HG03103 (cell line): Measurements from ENCODE around the gene SLFN14.

Source experiments
- ATAC-seq: cut with Tn5 transposase; IDR thresholded peaks from one replicate; pipeline ENCODE4 v1.9.1; 2021; ENCODE audit warnings: low read depth; ENCODE audit not compliant: unreplicated experiment

SLFN14 gene

DNA sequence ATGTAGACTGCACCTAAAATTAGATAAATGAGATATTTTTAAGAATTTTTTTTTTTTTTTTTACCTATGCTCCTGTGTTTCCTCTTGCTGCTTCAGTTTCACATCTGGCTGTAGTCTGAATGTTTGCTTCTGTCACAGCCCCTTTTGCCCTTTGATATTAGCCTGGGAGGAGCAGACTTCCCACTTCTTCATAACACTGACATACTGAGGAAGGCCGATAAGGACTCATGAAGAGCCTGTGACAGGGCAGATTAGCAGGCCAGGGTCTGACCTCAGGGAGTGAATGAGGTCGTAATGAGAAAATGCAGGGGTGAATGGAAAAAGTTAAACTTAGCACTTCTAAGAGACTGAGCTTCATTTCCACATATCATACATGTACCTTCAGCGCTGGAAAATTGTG is at the start of gene SLFN14:
TSS of gene SLFN14 (minus strand) at position 117 of the 400 bp plus-strand sequence. CDS start 2,757 bp downstream, outside the sequence.
- no peak for ATAC-seq

DNA sequence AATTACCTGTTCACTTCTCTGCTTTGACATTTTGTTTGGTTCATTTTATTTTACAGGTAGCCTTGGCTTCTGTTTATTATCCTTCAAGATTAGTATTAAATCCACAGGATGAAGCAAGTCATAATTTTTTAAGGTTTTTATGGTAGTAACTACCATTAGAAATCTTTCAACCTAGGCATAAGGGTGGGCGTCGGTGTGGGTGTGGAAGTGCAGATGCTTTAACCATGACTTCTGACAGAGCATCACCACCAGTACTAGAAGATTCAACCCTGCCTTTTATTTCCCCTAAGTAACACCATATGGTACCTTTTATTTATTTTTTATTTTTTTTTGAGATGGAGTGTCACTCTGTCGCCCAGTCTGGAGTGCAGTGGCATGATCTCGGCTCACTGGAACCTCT is 49.2 kb upstream of the SLFN14 start:
- no peak for ATAC-seq

DNA sequence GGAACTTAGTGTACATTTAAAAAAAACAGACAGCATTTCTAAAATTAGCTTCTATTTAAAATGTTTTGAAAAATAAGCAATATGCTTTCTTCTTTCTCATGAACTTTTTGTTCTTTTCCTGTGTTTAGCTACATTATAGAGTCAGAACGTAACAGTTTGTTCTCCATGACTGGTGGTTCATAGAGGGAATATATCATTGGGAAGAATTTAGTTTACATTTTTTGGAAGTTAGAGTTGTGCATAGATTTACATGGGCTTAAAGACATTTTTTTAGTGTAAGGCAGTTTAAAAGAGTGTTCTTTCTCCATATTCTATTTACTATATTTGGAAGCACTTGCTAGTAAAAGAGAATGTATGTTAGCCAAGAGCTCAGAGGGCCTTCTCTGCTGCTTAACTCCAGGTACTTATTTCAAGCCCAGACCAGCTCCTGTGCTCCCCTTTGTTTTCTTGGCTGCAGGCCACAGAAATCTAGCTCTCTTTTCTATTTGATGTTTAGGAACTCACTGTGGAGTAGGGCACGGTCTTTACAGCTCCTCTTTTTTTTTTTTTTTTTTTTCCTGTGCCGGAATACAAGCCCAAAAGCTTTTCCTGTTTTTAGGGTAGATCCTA is 46.7 kb upstream of the SLFN14 start:
- no peak for ATAC-seq

DNA sequence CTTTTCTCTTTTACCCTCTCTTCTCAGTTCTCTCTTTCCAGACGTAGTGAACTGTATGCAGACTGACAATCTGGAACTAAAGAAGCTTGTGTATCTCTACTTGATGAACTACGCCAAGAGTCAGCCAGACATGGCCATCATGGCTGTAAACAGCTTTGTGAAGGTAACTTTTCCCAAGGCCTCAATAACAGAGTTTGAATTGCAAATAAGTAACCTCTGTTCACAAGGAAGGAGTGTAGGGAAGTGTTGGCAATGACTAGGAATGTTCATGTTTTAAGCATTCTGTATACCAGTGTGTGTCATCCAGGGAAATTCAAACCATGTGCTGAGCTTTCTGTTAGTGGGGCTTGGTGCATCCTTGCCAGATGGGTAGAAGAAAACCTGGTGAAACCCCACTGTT is 45.1 kb upstream of the SLFN14 start:
- no peak for ATAC-seq

DNA sequence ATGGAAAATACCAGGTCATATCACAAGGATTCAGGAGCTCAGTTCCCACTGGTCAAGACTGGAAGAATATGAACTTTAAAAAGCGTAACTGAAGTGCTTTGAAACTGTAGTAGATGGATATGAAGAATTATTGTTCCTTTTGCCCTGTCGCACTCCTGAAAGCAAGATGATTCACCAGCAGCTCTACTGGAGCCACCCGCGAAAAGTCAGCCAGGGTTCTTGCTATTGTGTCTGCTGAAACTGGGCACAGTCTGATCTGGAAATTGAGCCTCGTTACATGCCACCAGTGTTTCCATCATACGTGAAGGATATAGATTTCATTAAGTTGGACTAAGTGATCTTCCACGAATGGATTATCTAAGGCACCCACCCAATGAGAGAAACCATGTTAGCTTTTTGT is 43.1 kb upstream of the SLFN14 start:
- no peak for ATAC-seq

- no peak for ATAC-seq
Measured at GRCh38 chr17:35597604-35598003, 37.0 kb upstream of the SLFN14 start.

DNA sequence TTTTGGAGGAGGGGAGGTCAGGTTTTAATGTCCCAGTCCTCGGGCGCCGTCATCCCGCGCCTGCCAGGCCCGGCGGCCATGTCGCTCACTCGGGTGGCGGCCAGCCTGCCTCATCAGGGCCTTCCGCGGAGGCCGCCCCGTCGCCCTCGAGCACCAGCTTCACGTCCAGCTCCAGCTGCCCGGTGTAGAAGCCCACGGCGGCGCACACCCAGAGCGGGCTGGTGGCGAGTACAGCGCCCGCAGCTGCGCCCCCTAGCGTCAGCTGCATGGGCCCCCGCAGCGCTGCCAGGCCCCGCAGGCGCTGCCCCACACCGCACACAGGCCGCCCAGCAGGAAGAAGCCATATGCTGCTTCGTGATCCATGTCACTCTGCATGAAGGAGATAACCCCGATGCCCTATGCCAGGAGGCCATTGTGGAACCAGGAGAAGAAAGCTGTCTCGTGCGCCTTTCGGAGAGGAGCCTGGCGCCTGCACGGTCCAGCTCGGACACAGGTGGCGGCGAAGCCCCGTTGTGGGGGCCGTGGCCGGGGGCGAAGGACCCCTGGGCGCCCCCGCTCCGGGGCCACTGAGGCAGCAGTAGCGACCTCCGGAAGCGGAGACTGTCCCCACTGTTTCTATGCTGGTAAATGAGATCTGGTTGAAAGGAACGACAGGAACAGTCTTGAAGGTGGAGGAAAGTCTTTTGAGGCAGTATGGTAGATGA is 36.1 kb upstream of the SLFN14 start:
- no peak for ATAC-seq

- no peak for ATAC-seq
Measured at GRCh38 chr17:35596072-35596471, 35.5 kb upstream of the SLFN14 start.

DNA sequence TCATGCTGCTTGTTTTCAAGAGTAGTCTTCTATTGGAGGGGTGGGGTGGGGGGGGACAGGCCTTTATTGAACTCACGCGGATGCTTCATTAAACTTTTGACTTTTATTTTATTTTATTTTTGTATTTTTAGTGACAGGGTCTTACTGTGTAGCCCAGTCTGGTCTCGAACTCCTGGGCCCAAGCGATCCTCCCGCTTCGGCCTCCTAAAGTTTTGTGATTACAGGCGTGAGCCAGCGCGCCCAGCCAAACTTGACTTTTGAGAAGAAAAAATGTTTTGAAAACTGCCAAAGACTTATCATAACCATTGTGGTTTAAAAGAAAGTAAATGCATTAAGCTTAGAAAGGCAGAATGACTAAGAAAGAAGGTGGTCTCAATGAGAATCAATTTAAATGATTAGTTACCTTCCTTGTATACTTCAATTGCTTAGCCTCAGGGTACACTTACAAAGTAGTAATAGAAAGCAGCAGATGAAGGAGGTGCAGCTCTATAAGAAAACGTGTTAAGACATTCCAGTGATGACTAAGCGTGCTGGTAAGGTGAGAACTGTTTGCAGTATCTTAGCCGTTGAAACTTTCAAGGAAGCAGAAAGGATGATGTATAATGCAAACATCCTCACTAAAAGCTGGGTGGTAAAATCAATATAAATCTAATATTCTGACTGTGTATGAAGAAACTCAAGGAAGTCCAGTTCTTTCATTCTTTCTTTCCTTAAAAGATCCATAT is 27.7 kb upstream of the SLFN14 start:
- ATAC-seq: no peak

DNA sequence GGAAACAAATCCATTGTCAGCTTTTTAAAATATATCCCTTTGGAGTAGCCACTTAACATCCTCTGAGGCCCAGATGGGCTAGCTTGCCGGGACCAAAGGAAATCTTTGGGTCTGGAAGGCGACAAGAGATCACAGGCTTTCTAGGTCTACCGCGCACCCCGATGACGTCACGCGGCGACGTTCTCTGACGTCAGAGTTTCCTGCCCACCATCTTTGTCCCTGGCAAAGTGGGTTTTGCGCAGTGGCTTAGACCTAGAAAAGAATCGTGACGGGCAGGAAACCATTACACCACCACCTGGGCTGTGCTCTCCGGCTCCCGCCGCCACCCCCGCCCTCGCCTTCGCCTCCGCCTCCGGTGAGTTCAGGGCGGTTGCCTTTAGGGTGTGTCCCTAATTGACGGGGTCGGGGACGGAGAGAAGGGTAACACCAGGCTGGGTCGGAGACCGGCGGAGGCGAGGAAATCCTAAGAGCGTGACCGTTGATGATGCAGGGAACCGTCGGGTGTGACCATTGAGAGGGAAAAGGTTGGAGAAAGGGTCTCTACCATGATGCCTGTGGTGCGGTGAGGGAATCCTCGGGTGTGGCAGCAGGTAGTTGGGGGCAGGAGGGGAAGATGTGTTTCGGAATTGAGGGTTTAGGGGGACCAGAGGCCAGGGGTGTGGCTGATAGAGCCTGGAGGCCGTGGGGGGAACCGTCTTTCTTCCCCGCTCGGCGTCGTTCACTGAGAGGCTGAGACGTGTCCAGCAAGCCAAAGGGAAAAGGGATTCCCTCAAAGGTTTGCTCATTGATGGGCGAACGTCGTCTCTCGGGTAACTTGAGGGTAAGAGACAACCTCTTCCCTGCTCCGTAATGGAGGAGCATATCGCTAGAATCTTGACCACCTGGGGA is 26.7 kb upstream of the SLFN14 start, which contains the start of gene AP2B1:
TSS of gene AP2B1 (plus strand) at position 249 of the 888 bp plus-strand sequence. CDS start 6,709 bp downstream, outside the sequence.
- ATAC-seq: peak; percentile 78

- ATAC-seq: no peak
Measured at GRCh38 chr17:35586569-35587073, 26.0 kb upstream of the SLFN14 start.

GRCh38 chr17:35584061-35584460 is 23.4 kb upstream of the SLFN14 start:
- no peak for ATAC-seq

DNA sequence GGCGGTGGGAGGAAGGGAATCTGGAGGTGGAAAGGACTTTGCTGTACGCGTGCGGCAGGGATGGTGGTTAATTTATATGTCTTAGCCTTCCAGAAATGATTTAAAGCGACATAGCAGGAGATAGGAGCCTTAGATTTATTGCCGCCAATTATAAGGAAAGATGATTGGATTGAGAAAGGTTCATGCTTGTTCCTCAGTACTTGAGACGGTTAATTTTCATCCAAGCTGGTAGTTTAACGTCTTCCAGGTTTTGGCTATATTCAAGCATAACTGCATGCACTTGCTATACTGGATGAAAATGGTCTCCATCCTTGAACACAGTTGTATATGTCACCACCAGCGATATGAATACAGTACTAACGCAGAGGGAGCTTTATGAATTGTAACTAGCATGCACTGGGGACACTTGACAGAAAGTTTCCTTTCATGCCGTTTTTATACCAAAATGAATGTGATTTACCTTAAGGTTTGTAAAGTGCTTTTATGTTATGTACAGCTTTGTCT is 18.4 kb upstream of the SLFN14 start:
- no peak for ATAC-seq

- peak; percentile 89 for ATAC-seq
Measured at GRCh38 chr17:35578197-35578928, 17.7 kb upstream of the SLFN14 start, which contains the start of gene PEX12. PEX12 (minus strand) TSS chr17:35578571; CDS start chr17:35578021, 550 bp downstream.

DNA sequence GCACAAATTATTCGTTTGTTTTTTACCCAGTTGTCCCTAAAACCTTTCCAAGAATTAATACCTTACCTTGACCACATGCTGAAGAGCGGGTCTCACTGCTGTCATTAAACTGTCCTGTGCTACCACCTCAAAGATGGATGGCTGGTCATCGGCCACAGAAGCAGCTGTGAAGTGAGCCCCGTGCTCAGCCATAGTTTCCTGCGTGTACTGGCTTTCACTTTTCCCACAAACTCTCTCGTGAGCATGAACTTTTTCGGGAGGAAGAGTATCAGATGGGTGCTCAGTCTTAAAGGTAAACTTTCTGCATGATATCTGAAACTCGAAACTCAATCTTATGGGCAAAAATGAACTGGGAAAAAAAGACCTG is 17.2 kb upstream of the SLFN14 start:
- ATAC-seq: no peak

DNA sequence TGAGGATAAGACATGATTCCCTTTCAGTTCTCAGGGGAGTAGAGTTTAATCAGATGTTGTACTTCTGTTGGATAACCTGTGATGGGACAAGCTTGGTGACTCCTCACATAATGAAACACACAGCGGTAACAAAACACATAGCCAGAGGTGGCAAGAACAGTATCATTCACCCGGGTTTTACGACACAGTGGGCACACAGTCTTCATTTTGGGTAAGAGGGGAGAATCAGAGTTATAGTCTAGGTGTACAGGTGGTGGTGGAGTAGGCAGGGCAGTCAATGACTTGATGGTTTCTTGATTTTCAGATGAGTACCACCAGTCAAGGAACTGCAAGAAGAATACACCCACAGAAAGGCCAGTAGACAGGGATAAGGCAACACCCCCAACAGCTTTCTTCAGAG is 15.1 kb upstream of the SLFN14 start:
- ATAC-seq: no peak

DNA sequence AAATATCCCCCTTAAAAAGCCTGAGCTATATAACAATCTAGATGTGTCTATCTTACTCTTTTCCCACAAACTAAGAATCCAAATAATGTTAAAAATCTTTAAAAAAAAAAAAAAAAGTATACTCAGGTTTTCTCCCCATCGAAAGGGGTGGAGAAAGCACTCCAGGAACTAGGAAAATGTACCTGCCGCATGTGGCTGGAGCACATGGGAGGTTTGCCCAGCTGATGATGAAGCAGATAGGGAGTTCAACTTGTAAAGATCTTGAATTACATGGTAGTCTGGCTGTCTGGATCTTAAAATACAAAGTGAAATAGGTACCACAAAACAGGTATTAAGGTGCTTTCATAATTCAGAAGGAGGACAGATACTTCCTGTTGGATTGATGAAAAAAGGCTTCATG is 8.8 kb upstream of the SLFN14 start:
- no peak for ATAC-seq

- ATAC-seq: no peak
Measured at GRCh38 chr17:35568561-35568960, 7.9 kb upstream of the SLFN14 start.

- ATAC-seq: no peak
Measured at GRCh38 chr17:35566968-35567367, 6.3 kb upstream of the SLFN14 start.
